GM18502 (cell line): ENCODE data around the gene TEC.
"Not testable (repeated sequence)": the region's sequence is repeated elsewhere in the genome, so short reads cannot be mapped to it uniquely, and the experiment has no call there.

Experiments
- ATAC-seq: cut with Tn5 transposase; IDR thresholded peaks from one replicate; pipeline ENCODE4 v1.9.1; 2021; ENCODE audit warnings: mild to moderate bottlenecking; ENCODE audit not compliant: unreplicated experiment, poor library complexity

The TEC gene

GRCh38 chr4:48173056-48173991 is 96.3 kb downstream of the TEC start:
- peak; percentile 72 for ATAC-seq

GRCh38 chr4:48172651-48173050 is 97.0 kb downstream of the TEC start:
- no peak for ATAC-seq

GRCh38 chr4:48169636-48170035 is 100.0 kb downstream of the TEC start:
- no peak for ATAC-seq

- no peak for ATAC-seq
Observed at GRCh38 chr4:48167538-48168263, 101.9 kb downstream of the TEC start.

GRCh38 chr4:48164561-48164960 is 105.1 kb downstream of the TEC start:
- not testable (repeated sequence) for ATAC-seq

- ATAC-seq: no peak
Observed at GRCh38 chr4:48163746-48164145, 105.9 kb downstream of the TEC start.

- no peak for ATAC-seq
Observed at GRCh38 chr4:48162162-48162561, 107.5 kb downstream of the TEC start.

GRCh38 chr4:48157271-48157670 is 112.4 kb downstream of the TEC start:
- ATAC-seq: no peak

GRCh38 chr4:48156423-48156822 is 113.2 kb downstream of the TEC start:
- ATAC-seq: no peak

- peak; percentile 79 for ATAC-seq
Observed at GRCh38 chr4:48153791-48154550, 115.7 kb downstream of the TEC start.

GRCh38 chr4:48152259-48152658 is 117.4 kb downstream of the TEC start:
- no peak for ATAC-seq

- no peak for ATAC-seq
Observed at GRCh38 chr4:48149827-48150370, 119.7 kb downstream of the TEC start.

GRCh38 chr4:48147621-48148020 is 122.0 kb downstream of the TEC start:
- ATAC-seq: no peak

GRCh38 chr4:48141048-48141447 is 128.6 kb downstream of the TEC start:
- peak; percentile 47 for ATAC-seq

- no peak for ATAC-seq
Observed at GRCh38 chr4:48139691-48140090, 129.9 kb downstream of the TEC start.

- ATAC-seq: peak; percentile 88
Observed at GRCh38 chr4:48138936-48139335, 130.7 kb downstream of the TEC start.

GRCh38 chr4:48138511-48138910 is 131.1 kb downstream of the TEC start:
- no peak for ATAC-seq

GRCh38 chr4:48137846-48138245 is 131.8 kb downstream of the TEC start:
- no peak for ATAC-seq

- ATAC-seq: no peak
Observed at GRCh38 chr4:48134081-48134480, 135.6 kb downstream of the TEC start, which contains the start of gene TXK. TSS of gene TXK (minus strand) at chr4:48134250. CDS start at chr4:48134170, 80 bp downstream.

- no peak for ATAC-seq
Observed at GRCh38 chr4:48133669-48134068, 136.0 kb downstream of the TEC start.
